Keratinocyte (primary cell): Measurements from ENCODE around the gene IL1RAPL1. TPM values are rescaled to one million over a fixed set of nuclear protein-coding genes. Genes with fewer than 3 reads are reported as not detected.

Source experiments
- DNase-seq: peaks from one replicate; pipeline ENCODE4 v3.0.0-alpha.2; 2011; ENCODE audit warnings: low read depth, missing footprints, low spot score
- FAIRE-seq: peaks from 2 replicates; lab custom pipeline; 2011; peaks lifted over from hg19 to GRCh38; lab: Jason Lieb, UNC
- H2AFZ ChIP-seq: 2 replicates; pipeline ENCODE4 v1.6.0; 2012; ENCODE audit warnings: low read length, control low read depth, inconsistent platforms; ENCODE audit not compliant: control insufficient read depth
- H3K27ac ChIP-seq: 2 replicates; pipeline ENCODE4 v1.5.1; 2011; ENCODE audit warnings: low read length; ENCODE audit not compliant: control insufficient read depth, insufficient read depth
- H3K27me3 ChIP-seq: 3 replicates; pipeline ENCODE4 v1.6.0; 2011; ENCODE audit warnings: low read length; ENCODE audit not compliant: control insufficient read depth, insufficient read depth; ENCODE audit errors: extremely low read depth
- H3K36me3 ChIP-seq, 2 experiments: 2 replicates in 1 of 2; 3 replicates in 1 of 2; pipeline ENCODE4 v1.5.1; 2011; ENCODE audit warnings: low read length in 2 of 2, mild to moderate bottlenecking in 1 of 2; ENCODE audit not compliant: control insufficient read depth in 2 of 2, insufficient read depth in 2 of 2; ENCODE audit errors: extremely low read depth in 1 of 2
- H3K4me1 ChIP-seq: 3 replicates; pipeline ENCODE4 v1.5.1; 2011; ENCODE audit warnings: low read length; ENCODE audit not compliant: control insufficient read depth, insufficient read depth; ENCODE audit errors: extremely low read depth
- H3K4me2 ChIP-seq: 3 replicates; pipeline ENCODE4 v1.6.0; 2011; ENCODE audit warnings: low read depth, low read length; ENCODE audit not compliant: control insufficient read depth, insufficient read depth; ENCODE audit errors: extremely low read depth
- H3K4me3 ChIP-seq, 3 experiments: fragments of 200-600 bp in 1 of 3; sonication (generic) in 1 of 3; 2 replicates in 2 of 3; 3 replicates in 1 of 3; pipeline ENCODE4 v1.5.1; 2011 to 2016; ENCODE audit warnings: low read length in 3 of 3, mild to moderate bottlenecking in 3 of 3, control low read depth in 2 of 3, inconsistent platforms in 1 of 3, low read depth in 1 of 3, mixed read lengths in 1 of 3, mixed run types in 1 of 3, moderate library complexity in 1 of 3; ENCODE audit not compliant: control insufficient read depth in 2 of 3, insufficient read depth in 2 of 3; ENCODE audit errors: extremely low read depth in 1 of 3
- H3K79me2 ChIP-seq: 2 replicates; pipeline ENCODE4 v1.6.0; 2012; ENCODE audit warnings: low read length; ENCODE audit not compliant: control insufficient read depth, insufficient read depth
- H3K9ac ChIP-seq: 3 replicates; pipeline ENCODE4 v1.6.0; 2011; ENCODE audit warnings: low read length; ENCODE audit not compliant: control insufficient read depth, insufficient read depth; ENCODE audit errors: extremely low read depth
- H3K9me1 ChIP-seq: 3 replicates; pipeline ENCODE4 v1.6.0; 2011; ENCODE audit warnings: low read length; ENCODE audit not compliant: control insufficient read depth, insufficient read depth; ENCODE audit errors: extremely low read depth
- H3K9me3 ChIP-seq: 2 replicates; pipeline ENCODE4 v1.5.1; 2012; ENCODE audit warnings: low read depth, low read length; ENCODE audit not compliant: control insufficient read depth
- H4K20me1 ChIP-seq: 3 replicates; pipeline ENCODE4 v1.6.0; 2011; ENCODE audit warnings: low read length; ENCODE audit not compliant: control insufficient read depth, insufficient read depth; ENCODE audit errors: extremely low read depth
- CTCF ChIP-seq, 3 experiments: IDR thresholded peaks in 1 of 3; conservative IDR thresholded peaks in 1 of 3; optimal IDR thresholded peaks in 1 of 3; 2 replicates in 2 of 3; 3 replicates in 1 of 3; pipeline versions ENCODE3 to v1.5.1; 2011; ENCODE audit warnings: low read length in 3 of 3, mild to moderate bottlenecking in 3 of 3, moderate library complexity in 2 of 3, control low read depth in 1 of 3, inconsistent platforms in 1 of 3; ENCODE audit not compliant: insufficient read depth in 2 of 3; ENCODE audit errors: extremely low read depth in 1 of 3
- EZH2 ChIP-seq: IDR thresholded peaks from one replicate; pipeline ENCODE4 v1.6.1; 2012; ENCODE audit warnings: inconsistent platforms, mild to moderate bottlenecking, low read length, moderate library complexity
- dilution Hi-C: fragments of 300-500 bp; cut with MboI; formaldehyde crosslinking; loops from one replicate; pipeline ENCODE4 v1.7.0; 2020; ENCODE audit warnings: low sequenced_read_pairs; ENCODE audit not compliant: extremely low pct_ligation_motif_present
- polyA plus RNA-seq, 5 experiments: library from polyadenylated mRNA; depleted of rRNA in 3 of 5; stranded (reverse) in 3 of 5; stranded (forward) in 1 of 5; unstranded in 1 of 5; fragments of >200 nt; gene quantifications; 1 replicate in 1 of 5; 2 replicates in 3 of 5; 3 replicates in 1 of 5; pipeline versions ENCODE4 v1.2.1 to v1.2.3, GENCODE V29; 2011 to 2012; ENCODE audit warnings: missing spikeins in 2 of 5, low read depth in 1 of 5, low replicate concordance in 1 of 5

Gene IL1RAPL1
- polyA plus RNA-seq, 1 donor (not counting 4 experiments of a cell fraction or from before 2014, with no cell fraction given) = 2.8 TPM

DNA sequence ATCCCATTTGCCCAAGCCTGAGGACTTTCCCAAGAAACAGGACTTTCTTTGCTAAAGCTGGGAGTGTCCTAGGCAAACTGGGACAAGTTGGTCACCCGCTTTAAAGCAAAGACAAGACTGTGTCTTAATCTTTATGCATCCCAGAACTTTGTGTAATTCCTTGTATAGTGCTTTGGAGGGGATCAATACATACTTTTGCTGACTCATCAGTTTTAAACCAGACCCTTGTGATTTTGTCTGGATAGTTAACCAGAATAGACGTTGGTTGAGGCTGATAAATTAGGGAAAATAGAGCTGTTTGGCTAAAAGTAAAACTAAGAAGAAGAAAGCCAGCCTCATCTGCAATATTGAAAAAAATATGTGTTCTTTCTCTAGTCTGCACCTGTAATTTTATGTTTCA lies 82.8 kb downstream of the IL1RAPL1 start:
- Histone ChIP-seq H2AFZ (no peak overlapping the region), H3K4me3 (no peak overlapping the region), H4K20me1 (no peaks in the 10 kb centered on the region), H3K4me2 (no peak overlapping the region), H3K27ac (no peak overlapping the region), H3K27me3 (no peaks in the 10 kb centered on the region), H3K79me2 (no peaks in the 10 kb centered on the region), H3K9ac (no peak overlapping the region), H3K4me1 (no peaks in the 10 kb centered on the region), H3K36me3 (no peaks in the 10 kb centered on the region), H3K9me1 (no peaks in the 10 kb centered on the region), H3K9me3 (no peaks in the 10 kb centered on the region)
- dilution Hi-C loops = no loop called here
- no peak for FAIRE-seq
- TF ChIP-seq CTCF (optimal IDR thresholded peaks at IDR 0.05 in 1 of 3, IDR thresholded peaks at IDR 0.05 in 1 of 3, conservative IDR thresholded peaks at IDR 0.05 in 1 of 3; ENCODE audit: extremely low read depth in 1 of 3, insufficient read depth in 2 of 3, low read length in 3 of 3) (no peak), EZH2 (no peak)
- DNase-seq = no peak

- FAIRE-seq (no peak), DNase-seq (no peak)
- Histone ChIP-seq H4K20me1 (no peaks in the 10 kb centered on the region), H3K79me2 (no peaks in the 10 kb centered on the region), H3K4me3 (no peak overlapping the region), H3K9me1 (no peaks in the 10 kb centered on the region), H3K9ac (no peak overlapping the region), H2AFZ (no peak overlapping the region), H3K9me3 (no peaks in the 10 kb centered on the region), H3K36me3 (no peaks in the 10 kb centered on the region), H3K4me1 (no peaks in the 10 kb centered on the region), H3K27ac (no peak overlapping the region), H3K27me3 (no peaks in the 10 kb centered on the region), H3K4me2 (no peak overlapping the region)
- no peak for TF ChIP-seq CTCF (optimal IDR thresholded peaks at IDR 0.05 in 1 of 3, IDR thresholded peaks at IDR 0.05 in 1 of 3, conservative IDR thresholded peaks at IDR 0.05 in 1 of 3; ENCODE audit: extremely low read depth in 1 of 3, insufficient read depth in 2 of 3, low read length in 3 of 3)
- no peak for TF ChIP-seq EZH2
- dilution Hi-C loops = no loop called here
Observed at GRCh38 chrX:28675173-28675572, 87.9 kb downstream of the IL1RAPL1 start.
